HCT116 (cell line): ENCODE results near the gene NCF4. TPM values are rescaled to one million over a fixed set of nuclear protein-coding genes. Genes with fewer than 3 reads are reported as not detected.

Source experiments
- ATAC-seq: fragments of 200-7000 bp; cut with Tn5 transposase; 2 replicates; pipeline ENCODE4 v1.9.1; 2020; ENCODE audit warnings: mild to moderate bottlenecking, moderate library complexity
- BruUV-seq: library from RNA; stranded (reverse); fragments of 400-500 nt; replicated peaks from 2 replicates; lab custom pipeline; 2021; lab: Mats Ljungman, UMichigan
- CTCF ChIA-PET: fragments of 300-600 bp; sonication (Branson Sonifier 250); formaldehyde crosslinking; loops from one replicate; lab custom pipeline; 2021; ENCODE audit warnings: antibody characterized with exemption; lab: Charles Lee
- POLR2A ChIA-PET: fragments of 300-600, 350-600 bp; sonication (Branson Sonifier 250); formaldehyde crosslinking; loops from one replicate; lab custom pipeline; 2021; ENCODE audit warnings: antibody characterized with exemption; lab: Charles Lee
- RAD21 ChIA-PET, 2 experiments: fragments of 300-600 bp; sonication (Branson Sonifier 250); formaldehyde crosslinking; loops; one replicate each; lab custom pipeline; 2023; ENCODE audit warnings: low total read pairs in 2 of 2; ENCODE audit not compliant: uncharacterized antibody in 2 of 2, unreplicated experiment in 2 of 2, low non-redundant PET in 1 of 2; lab: Charles Lee
- DNase-seq: peaks from one replicate; pipeline ENCODE4 v3.0.0-alpha.2; 2010; ENCODE audit warnings: low read depth, low spot score
- H2AFZ ChIP-seq: fragments of 200-600 bp; shearing (Covaris generic), sonication (generic); 2 replicates; pipeline ENCODE4 v1.6.1; 2017; ENCODE audit warnings: low read depth, mixed run types, mixed read lengths, antibody characterized with exemption, low read length; ENCODE audit not compliant: poor library complexity, severe bottlenecking
- H3K27ac ChIP-seq: 2 replicates; pipeline ENCODE4 v1.5.1; 2012; ENCODE audit warnings: low read depth, low read length
- H3K27me3 ChIP-seq: fragments of 200-600 bp; sonication (generic); 2 replicates; pipeline ENCODE4 v1.6.1; 2016; ENCODE audit warnings: mixed run types, low read length, mixed read lengths; ENCODE audit not compliant: insufficient read depth
- H3K36me3 ChIP-seq, 2 experiments: fragments of 200-500 bp in 1 of 2; fragments of 200-600 bp in 1 of 2; sonication (Bioruptor generic) in 1 of 2; sonication (generic) in 1 of 2; 2 replicates each; pipeline versions ENCODE4 v1.5.1 to v1.6.1; 2014 to 2016; ENCODE audit warnings: low read length in 2 of 2, inconsistent platforms in 1 of 2, mixed read lengths in 1 of 2, mixed run types in 1 of 2; ENCODE audit not compliant: insufficient read depth in 2 of 2, control insufficient read depth in 1 of 2
- H3K4me1 ChIP-seq, 2 experiments: fragments of 200-600 bp in 1 of 2; sonication (generic) in 1 of 2; 2 replicates each; pipeline versions ENCODE4 v1.5.1 to v1.6.1; 2012 to 2017; ENCODE audit warnings: low read length in 2 of 2, inconsistent platforms in 1 of 2, mild to moderate bottlenecking in 1 of 2, mixed read lengths in 1 of 2, mixed run types in 1 of 2, moderate library complexity in 1 of 2; ENCODE audit not compliant: insufficient read depth in 2 of 2, control insufficient read depth in 1 of 2
- H3K4me2 ChIP-seq: fragments of 200-600 bp; sonication (generic); 2 replicates; pipeline ENCODE4 v1.6.1; 2017; ENCODE audit warnings: mixed run types, low read length, mixed read lengths
- H3K4me3 ChIP-seq, 2 experiments: fragments of 200-600 bp in 1 of 2; sonication (generic) in 1 of 2; replicated peaks in 1 of 2; 2 replicates each; pipeline ENCODE4 v1.5.1; 2011 to 2016; ENCODE audit warnings: low read length in 2 of 2, control low read depth in 1 of 2, low read depth in 1 of 2, mild to moderate bottlenecking in 1 of 2, mixed read lengths in 1 of 2, mixed run types in 1 of 2
- H3K79me2 ChIP-seq: fragments of 200-600 bp; sonication (generic); 2 replicates; pipeline ENCODE4 v1.6.1; 2017; ENCODE audit warnings: mild to moderate bottlenecking, mixed run types, low read length, moderate library complexity, mixed read lengths; ENCODE audit not compliant: insufficient read depth
- H3K9ac ChIP-seq: fragments of 200-600 bp; sonication (generic); 2 replicates; pipeline ENCODE4 v1.6.1; 2016; ENCODE audit warnings: low read length, mixed read lengths
- H3K9me2 ChIP-seq: fragments of 200-600 bp; sonication (generic), shearing (Covaris generic); 2 replicates; pipeline ENCODE4 v1.6.1; 2017; ENCODE audit warnings: mixed run types, mild to moderate bottlenecking, moderate library complexity; ENCODE audit not compliant: insufficient read depth
- H3K9me3 ChIP-seq, 2 experiments: fragments of 200-500 bp in 1 of 2; fragments of 200-600 bp in 1 of 2; sonication (Bioruptor generic) in 1 of 2; sonication (generic) in 1 of 2; 2 replicates each; pipeline ENCODE4 v1.6.1; 2014 to 2017; ENCODE audit warnings: low read length in 2 of 2, mixed read lengths in 2 of 2, inconsistent platforms in 1 of 2, low read depth in 1 of 2, mild to moderate bottlenecking in 1 of 2, mixed run types in 1 of 2, moderate library complexity in 1 of 2; ENCODE audit not compliant: control insufficient read depth in 1 of 2, insufficient read depth in 1 of 2
- H4K20me1 ChIP-seq: fragments of 200-600 bp; sonication (generic), shearing (Covaris generic); 2 replicates; pipeline ENCODE4 v1.6.1; 2017; ENCODE audit warnings: mixed run types, mild to moderate bottlenecking, moderate library complexity; ENCODE audit not compliant: insufficient read depth
- CEBPB ChIP-seq: IDR thresholded peaks from 2 replicates; pipeline ENCODE4 v1.6.1; 2012; ENCODE audit warnings: low read depth
- EZH2 ChIP-seq: fragments of 200-600 bp; sonication (generic); IDR thresholded peaks from 2 replicates; pipeline ENCODE4 v1.6.1; 2017; ENCODE audit warnings: antibody characterized with exemption, mixed run types
- EZH2phosphoT487 ChIP-seq: fragments of 200-600 bp; IDR thresholded peaks from 2 replicates; pipeline ENCODE4 v1.6.1; 2018; ENCODE audit warnings: antibody characterized with exemption, borderline replicate concordance
- FOSL1 ChIP-seq: IDR thresholded peaks from 2 replicates; pipeline ENCODE4 v1.6.1; 2012; ENCODE audit warnings: low read depth
- POLR2A ChIP-seq: IDR thresholded peaks from 2 replicates; pipeline ENCODE4 v1.7.0; 2011; ENCODE audit warnings: borderline replicate concordance; ENCODE audit not compliant: insufficient read depth, insufficient read length; ENCODE audit errors: extremely low read depth
- SIN3A ChIP-seq: IDR thresholded peaks from 2 replicates; pipeline ENCODE4 v1.6.1; 2012; ENCODE audit warnings: low read depth
- SP1 ChIP-seq: IDR thresholded peaks from 2 replicates; pipeline ENCODE4 v1.6.1; 2012; ENCODE audit warnings: low read depth
- ZFX ChIP-seq: fragments of 450-650 bp; IDR thresholded peaks from 2 replicates; pipeline ENCODE4 v1.6.1; 2017
- ZNF274 ChIP-seq: fragments of 200-500 bp; sonication (Bioruptor generic); IDR thresholded peaks from 2 replicates; pipeline ENCODE4 v1.6.1; 2014; ENCODE audit warnings: mild to moderate bottlenecking, low read depth, low read length, inconsistent platforms
- intact Hi-C: fragments of 100-400 bp; cut with micrococcal nuclease; formaldehyde crosslinking; loops from 2 replicates; pipeline ENCODE4 v1.10.0; 2022
- total RNA-seq: library from RNA; stranded (reverse); gene quantifications from one replicate; pipeline ENCODE4 v1.2.1, GENCODE V29; 2021; ENCODE audit not compliant: unreplicated experiment
- TF ChIP-seq, protein P1 (sequence below): IDR thresholded peaks from 2 replicates; pipeline ENCODE4 v1.6.1; 2012; ENCODE audit warnings: low read depth

NCF4 gene
- total RNA-seq, 1 experiment from 2014 or later = 0.37 TPM

DNA sequence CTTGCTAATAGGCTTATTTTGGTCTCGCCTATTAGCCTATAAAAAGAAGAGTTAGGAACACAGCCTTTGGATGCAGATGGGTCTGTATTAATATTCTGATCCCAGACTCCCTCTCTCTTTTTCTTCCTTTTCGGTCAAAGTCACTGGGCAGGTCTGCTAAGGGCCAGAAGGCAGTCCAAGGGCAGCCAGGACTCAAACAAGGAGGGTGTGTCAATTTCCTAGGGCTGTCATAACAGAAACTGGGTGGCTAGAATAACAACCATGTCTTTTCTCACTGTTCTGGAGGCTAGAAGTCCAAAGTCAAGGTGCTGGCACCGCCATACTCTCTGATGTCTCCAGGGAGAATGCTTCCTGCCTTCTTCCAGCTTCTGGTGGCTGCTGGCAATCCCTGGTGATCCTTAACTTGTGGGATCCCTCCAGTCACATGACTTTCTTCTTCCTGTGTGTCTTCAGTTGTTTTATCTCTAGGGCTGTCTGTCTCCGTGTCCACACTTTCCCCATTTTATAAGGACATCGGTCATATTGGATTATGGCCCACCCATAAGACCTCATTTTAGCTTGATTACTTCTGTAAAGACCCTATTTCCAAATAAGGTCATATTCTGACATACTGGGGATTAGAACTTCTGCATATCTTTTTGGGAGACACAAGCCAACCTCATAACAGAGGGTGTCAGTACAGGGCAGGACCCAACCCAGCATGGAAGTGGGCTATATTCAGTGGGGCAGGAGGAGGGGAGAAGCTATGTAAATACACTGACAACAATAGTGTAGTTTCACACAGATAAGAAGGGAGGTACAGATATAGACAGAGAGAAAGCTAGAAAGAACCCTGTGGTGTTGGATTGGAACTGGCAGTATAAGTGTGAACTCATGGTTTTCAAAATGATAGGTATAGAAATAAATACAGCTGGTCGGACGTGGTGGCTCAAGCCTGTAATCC, 46.7 kb downstream of the NCF4 start:
- POLR2A ChIA-PET = no interaction called here

More for the DNA sequence above, 46.7 kb downstream of the NCF4 start:
- no peak for ATAC-seq
- intact Hi-C loops = no loop called here
- Histone ChIP-seq H3K79me2 (no peaks in the 10 kb centered on the region), H3K4me3 (no peak overlapping the region), H2AFZ (no peak overlapping the region), H3K27me3 (peaks cover 27% of the 10 kb centered on the region), H3K9me3 (no peaks in the 10 kb centered on the region), H4K20me1 (no peaks in the 10 kb centered on the region), H3K36me3 (no peaks in the 10 kb centered on the region), H3K9me2 (no peaks in the 10 kb centered on the region), H3K4me1 (no peaks in the 10 kb centered on the region), H3K9ac (no peak overlapping the region), H3K4me2 (no peak overlapping the region), H3K27ac (no peak overlapping the region)
- no peak for DNase-seq
- TF ChIP-seq POLR2A (no peak), SP1 (no peak), FOSL1 (no peak), EZH2 (no peak), EZH2phosphoT487 (no peak), CEBPB (no peak), ZFX (no peak), SIN3A (no peak), ZNF274 (no peak)
- TF ChIP-seq, protein P1, sequence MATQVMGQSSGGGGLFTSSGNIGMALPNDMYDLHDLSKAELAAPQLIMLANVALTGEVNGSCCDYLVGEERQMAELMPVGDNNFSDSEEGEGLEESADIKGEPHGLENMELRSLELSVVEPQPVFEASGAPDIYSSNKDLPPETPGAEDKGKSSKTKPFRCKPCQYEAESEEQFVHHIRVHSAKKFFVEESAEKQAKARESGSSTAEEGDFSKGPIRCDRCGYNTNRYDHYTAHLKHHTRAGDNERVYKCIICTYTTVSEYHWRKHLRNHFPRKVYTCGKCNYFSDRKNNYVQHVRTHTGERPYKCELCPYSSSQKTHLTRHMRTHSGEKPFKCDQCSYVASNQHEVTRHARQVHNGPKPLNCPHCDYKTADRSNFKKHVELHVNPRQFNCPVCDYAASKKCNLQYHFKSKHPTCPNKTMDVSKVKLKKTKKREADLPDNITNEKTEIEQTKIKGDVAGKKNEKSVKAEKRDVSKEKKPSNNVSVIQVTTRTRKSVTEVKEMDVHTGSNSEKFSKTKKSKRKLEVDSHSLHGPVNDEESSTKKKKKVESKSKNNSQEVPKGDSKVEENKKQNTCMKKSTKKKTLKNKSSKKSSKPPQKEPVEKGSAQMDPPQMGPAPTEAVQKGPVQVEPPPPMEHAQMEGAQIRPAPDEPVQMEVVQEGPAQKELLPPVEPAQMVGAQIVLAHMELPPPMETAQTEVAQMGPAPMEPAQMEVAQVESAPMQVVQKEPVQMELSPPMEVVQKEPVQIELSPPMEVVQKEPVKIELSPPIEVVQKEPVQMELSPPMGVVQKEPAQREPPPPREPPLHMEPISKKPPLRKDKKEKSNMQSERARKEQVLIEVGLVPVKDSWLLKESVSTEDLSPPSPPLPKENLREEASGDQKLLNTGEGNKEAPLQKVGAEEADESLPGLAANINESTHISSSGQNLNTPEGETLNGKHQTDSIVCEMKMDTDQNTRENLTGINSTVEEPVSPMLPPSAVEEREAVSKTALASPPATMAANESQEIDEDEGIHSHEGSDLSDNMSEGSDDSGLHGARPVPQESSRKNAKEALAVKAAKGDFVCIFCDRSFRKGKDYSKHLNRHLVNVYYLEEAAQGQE = no peak
- BruUV-seq = no TSS peak
- ChIA-PET CTCF (no interaction called here), RAD21 (no interaction called here)
